Measurements from ENCODE around the gene MEGF11.

Gene MEGF11

GRCh38 chr15:66253418-66254088, at the start of gene MEGF11:
MEGF11 (minus strand) TSS chr15:66253750; CDS start chr15:66128403, 125,347 bp downstream.
- Histone ChIP-seq H3K27ac (ENCODE audit: low read depth, low read length) (no peak within 1 kb of the TSS), H3K4me3 (ENCODE audit: low read depth in 1 of 2, low read length in 2 of 2) (peak within 1 kb of the TSS; percentile 65 to 83), H3K27me3 (ENCODE audit: control insufficient read depth in 1 of 2, insufficient read depth in 2 of 2, low read length in 2 of 2) (peaks cover 65 to 70% of the 10 kb centered on the region in 2 donors), H3K9me3 (ENCODE audit: low read length) (no peaks in the 10 kb centered on the region), H3K36me3 (ENCODE audit: insufficient read depth, low read length) (no peaks in the 10 kb centered on the region), H3K9ac (ENCODE audit: low read length) (no peak within 1 kb of the TSS), H3K4me1 (ENCODE audit: insufficient read depth, low read length) (peaks cover 8% of the 10 kb centered on the region)

GRCh38 chr15:66302489-66303278, 49.1 kb upstream of the MEGF11 start:
- no peak overlapping the region for H3K4me3 ChIP-seq (ENCODE audit: low read depth in 1 of 2, low read length in 2 of 2)
- H3K9me3 ChIP-seq (ENCODE audit: low read length), result no peaks in the 10 kb centered on the region
- H3K27ac ChIP-seq (ENCODE audit: low read depth, low read length), result no peak overlapping the region
- no peak overlapping the region for H3K9ac ChIP-seq (ENCODE audit: low read length)
- no peaks in the 10 kb centered on the region for H3K4me1 ChIP-seq (ENCODE audit: insufficient read depth, low read length)
- peaks cover 19% of the 10 kb centered on the region for H3K36me3 ChIP-seq (ENCODE audit: insufficient read depth, low read length)
- H3K27me3 ChIP-seq (ENCODE audit: control insufficient read depth in 1 of 2, insufficient read depth in 2 of 2, low read length in 2 of 2), result no peaks in the 10 kb centered on the region

GRCh38 chr15:66298803-66299251, 45.3 kb upstream of the MEGF11 start:
- Histone ChIP-seq H3K4me1 (ENCODE audit: insufficient read depth, low read length) (peaks cover 12% of the 10 kb centered on the region), H3K9ac (ENCODE audit: low read length) (no peak overlapping the region), H3K9me3 (ENCODE audit: low read length) (no peaks in the 10 kb centered on the region), H3K4me3 (ENCODE audit: low read depth in 1 of 2, low read length in 2 of 2) (no peak overlapping the region), H3K36me3 (ENCODE audit: insufficient read depth, low read length) (peaks cover 9% of the 10 kb centered on the region), H3K27ac (ENCODE audit: low read depth, low read length) (no peak overlapping the region), H3K27me3 (ENCODE audit: control insufficient read depth in 1 of 2, insufficient read depth in 2 of 2, low read length in 2 of 2) (no peaks in the 10 kb centered on the region)

GRCh38 chr15:66296186-66296585, 42.6 kb upstream of the MEGF11 start:
- Histone ChIP-seq H3K4me3 (ENCODE audit: low read depth in 1 of 2, low read length in 2 of 2) (no peak overlapping the region), H3K27ac (ENCODE audit: low read depth, low read length) (no peak overlapping the region), H3K9ac (ENCODE audit: low read length) (no peak overlapping the region), H3K4me1 (ENCODE audit: insufficient read depth, low read length) (peaks cover 23% of the 10 kb centered on the region), H3K36me3 (ENCODE audit: insufficient read depth, low read length) (peaks cover 9% of the 10 kb centered on the region), H3K27me3 (ENCODE audit: control insufficient read depth in 1 of 2, insufficient read depth in 2 of 2, low read length in 2 of 2) (no peaks in the 10 kb centered on the region), H3K9me3 (ENCODE audit: low read length) (no peaks in the 10 kb centered on the region)

DNA sequence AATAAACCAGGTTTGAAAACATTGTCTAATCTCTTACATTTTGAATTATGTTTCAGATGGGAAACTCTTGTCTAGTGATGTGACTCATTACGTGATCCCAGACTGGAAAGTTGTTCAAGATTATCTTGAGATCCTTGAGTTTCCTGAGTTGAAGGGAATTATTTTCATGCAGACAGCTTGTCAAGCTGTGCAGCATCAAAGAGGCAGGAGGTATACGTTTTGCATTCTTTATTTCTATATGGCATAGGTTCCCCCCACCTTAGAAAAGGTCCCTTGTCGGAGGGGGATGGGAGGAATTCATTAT, 41.3 kb upstream of the MEGF11 start:
- Histone ChIP-seq H3K27ac (ENCODE audit: low read depth, low read length) (peak overlapping the region; percentile 94), H3K9ac (ENCODE audit: low read length) (peak overlapping the region; percentile 85), H3K9me3 (ENCODE audit: low read length) (no peaks in the 10 kb centered on the region), H3K27me3 (ENCODE audit: control insufficient read depth in 1 of 2, insufficient read depth in 2 of 2, low read length in 2 of 2) (no peaks in the 10 kb centered on the region), H3K36me3 (ENCODE audit: insufficient read depth, low read length) (peaks cover 9% of the 10 kb centered on the region), H3K4me3 (ENCODE audit: low read depth in 1 of 2, low read length in 2 of 2) (peak overlapping the region; percentile 76 to 85), H3K4me1 (ENCODE audit: insufficient read depth, low read length) (peaks cover 23% of the 10 kb centered on the region)

DNA sequence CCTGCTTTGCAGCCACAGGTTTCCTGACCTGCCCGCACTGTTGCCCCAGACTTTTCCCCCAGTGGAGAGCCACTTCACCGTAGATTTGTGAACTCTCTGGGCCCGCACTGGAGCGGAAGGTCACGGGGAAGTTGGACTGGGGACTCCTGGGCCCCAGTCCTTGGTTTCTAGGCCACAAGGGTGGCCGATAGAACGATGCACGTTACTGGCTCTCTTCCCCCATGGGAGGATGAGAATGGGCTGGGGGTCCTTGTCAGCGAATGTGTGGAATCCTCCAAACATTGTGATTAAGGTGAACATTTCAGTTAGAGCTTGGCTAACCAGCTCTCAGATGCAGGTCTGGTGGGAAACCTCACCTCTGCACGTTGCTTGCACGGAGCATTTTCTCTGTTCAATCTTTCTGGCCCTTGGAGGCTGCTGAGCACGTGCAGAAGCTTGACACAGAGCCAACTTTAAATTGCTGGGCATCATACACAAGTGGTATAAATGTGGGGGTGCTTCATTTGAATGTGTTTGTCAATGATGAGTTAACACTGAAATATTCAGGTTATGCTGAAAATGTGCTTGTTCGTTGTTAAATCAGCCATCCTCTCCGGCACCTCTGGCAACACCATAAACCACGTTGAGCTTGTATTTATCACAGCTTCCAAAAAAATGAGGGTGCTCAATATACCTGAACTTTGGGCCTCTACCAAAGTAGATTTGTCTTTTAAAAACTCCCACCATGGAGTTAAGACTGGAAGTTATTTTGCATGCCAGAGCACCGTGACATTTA, 40.8 kb upstream of the MEGF11 start:
- H3K36me3 ChIP-seq (ENCODE audit: insufficient read depth, low read length), result peaks cover 8% of the 10 kb centered on the region
- H3K27ac ChIP-seq (ENCODE audit: low read depth, low read length), result peak overlapping the region; percentile 94
- peaks cover 23% of the 10 kb centered on the region for H3K4me1 ChIP-seq (ENCODE audit: insufficient read depth, low read length)
- no peaks in the 10 kb centered on the region for H3K9me3 ChIP-seq (ENCODE audit: low read length)
- H3K4me3 ChIP-seq (ENCODE audit: low read depth in 1 of 2, low read length in 2 of 2), result peak overlapping the region; percentile 76 to 85
- H3K27me3 ChIP-seq (ENCODE audit: control insufficient read depth in 1 of 2, insufficient read depth in 2 of 2, low read length in 2 of 2), result no peaks in the 10 kb centered on the region
- H3K9ac ChIP-seq (ENCODE audit: low read length), result peak overlapping the region; percentile 85

DNA sequence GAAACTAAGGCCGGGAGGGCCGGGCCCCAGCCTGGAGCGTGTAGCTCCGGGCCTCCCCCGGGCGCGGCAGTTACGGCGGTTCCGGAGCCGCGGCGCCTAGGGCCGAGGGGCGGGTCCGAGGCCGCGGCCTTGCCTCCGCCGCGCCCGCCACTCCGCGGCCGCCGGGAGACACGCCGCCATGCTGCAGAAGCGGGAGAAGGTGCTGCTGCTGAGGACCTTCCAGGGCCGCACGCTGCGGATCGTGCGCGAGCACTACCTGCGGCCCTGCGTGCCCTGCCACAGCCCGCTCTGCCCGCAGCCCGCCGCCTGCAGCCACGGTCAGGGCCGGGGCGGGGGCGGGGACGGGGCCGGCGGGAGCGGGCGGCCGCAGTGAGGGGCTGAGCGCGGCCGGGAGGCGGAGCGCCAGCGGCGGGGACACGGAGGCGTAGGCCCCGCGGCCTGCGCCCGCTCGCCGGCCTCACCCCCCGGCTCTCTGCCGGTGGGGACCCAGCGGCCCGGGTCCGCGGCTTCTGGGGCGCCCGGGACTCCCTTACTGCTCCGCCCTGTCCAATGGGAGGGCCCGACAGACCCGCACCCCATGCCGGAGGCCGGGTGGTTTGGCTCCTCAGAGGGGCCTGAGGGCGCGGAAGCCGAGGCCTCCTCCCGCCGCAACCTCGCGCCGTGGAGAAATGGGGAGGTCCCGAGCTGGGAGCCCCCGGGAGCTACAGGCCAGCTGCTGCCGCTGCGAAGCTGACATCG, 40.0 kb upstream of the MEGF11 start, which contains the start of gene DIS3L:
Gene DIS3L (plus strand): TSS at position 150 of the 738 bp plus-strand sequence. CDS start 29 bp downstream, at position 179.
- peak within 1 kb of the TSS; percentile 94 for H3K27ac ChIP-seq (ENCODE audit: low read depth, low read length)
- peaks cover 23% of the 10 kb centered on the region for H3K4me1 ChIP-seq (ENCODE audit: insufficient read depth, low read length)
- peaks cover under 1% of the 10 kb centered on the region for H3K36me3 ChIP-seq (ENCODE audit: insufficient read depth, low read length)
- H3K9ac ChIP-seq (ENCODE audit: low read length), result peak within 1 kb of the TSS; percentile 85
- no peaks in the 10 kb centered on the region for H3K27me3 ChIP-seq (ENCODE audit: control insufficient read depth in 1 of 2, insufficient read depth in 2 of 2, low read length in 2 of 2)
- H3K4me3 ChIP-seq (ENCODE audit: low read depth in 1 of 2, low read length in 2 of 2), result peak within 1 kb of the TSS; percentile 76 to 85
- H3K9me3 ChIP-seq (ENCODE audit: low read length), result no peaks in the 10 kb centered on the region

DNA sequence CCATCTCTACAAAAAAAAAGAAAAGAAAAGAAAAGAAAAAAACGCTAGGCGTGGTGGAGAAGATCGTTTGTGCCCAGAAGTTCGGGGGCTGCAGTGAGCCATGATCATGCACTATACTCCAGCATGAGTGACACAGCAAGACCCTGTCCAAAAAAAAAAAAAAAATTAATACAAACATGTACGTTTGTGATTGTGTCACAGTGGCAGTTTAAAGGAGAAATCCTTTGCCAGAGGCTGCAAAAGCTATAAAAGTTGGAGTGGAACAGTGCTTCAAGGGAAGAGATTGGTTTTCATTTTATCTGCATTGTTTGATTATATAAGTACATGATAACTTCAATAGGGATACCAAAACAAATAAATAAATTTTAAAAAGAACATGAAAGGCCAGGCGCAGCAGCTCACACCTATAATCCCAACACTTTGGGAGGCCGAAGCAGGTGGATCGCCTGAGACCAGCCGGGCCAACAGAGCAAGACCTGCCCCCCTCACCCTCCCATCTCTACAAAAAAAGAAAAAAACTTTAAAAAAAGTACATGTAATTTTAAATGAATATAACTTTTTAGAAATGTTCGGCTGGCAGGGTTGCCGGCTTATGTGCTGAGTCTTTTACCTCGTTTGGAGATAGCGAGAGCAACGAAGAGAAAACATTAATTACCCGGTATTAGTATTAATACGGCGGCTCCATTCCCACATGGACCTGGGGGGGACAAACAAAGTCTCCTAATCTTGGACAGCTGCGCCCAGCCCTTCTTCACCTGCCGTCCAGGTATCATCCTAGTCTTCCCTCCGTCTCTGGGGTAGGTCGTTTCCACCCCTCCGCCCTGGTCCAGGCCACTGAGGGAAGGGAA, 39.2 kb upstream of the MEGF11 start:
- Histone ChIP-seq H3K27ac (ENCODE audit: low read depth, low read length) (peak overlapping the region; percentile 54), H3K4me3 (ENCODE audit: low read depth in 1 of 2, low read length in 2 of 2) (peak overlapping the region; percentile 75 to 76), H3K9me3 (ENCODE audit: low read length) (no peaks in the 10 kb centered on the region), H3K36me3 (ENCODE audit: insufficient read depth, low read length) (no peaks in the 10 kb centered on the region), H3K27me3 (ENCODE audit: control insufficient read depth in 1 of 2, insufficient read depth in 2 of 2, low read length in 2 of 2) (no peaks in the 10 kb centered on the region), H3K9ac (ENCODE audit: low read length) (peak overlapping the region; percentile 24), H3K4me1 (ENCODE audit: insufficient read depth, low read length) (peaks cover 23% of the 10 kb centered on the region)

GRCh38 chr15:66291816-66292570, 38.4 kb upstream of the MEGF11 start:
- H3K4me1 ChIP-seq (ENCODE audit: insufficient read depth, low read length), result peaks cover 23% of the 10 kb centered on the region
- H3K9ac ChIP-seq (ENCODE audit: low read length), result no peak overlapping the region
- H3K4me3 ChIP-seq (ENCODE audit: low read depth in 1 of 2, low read length in 2 of 2), result peak overlapping the region in 1 of 2 donors; percentile 75
- peak overlapping the region; percentile 54 for H3K27ac ChIP-seq (ENCODE audit: low read depth, low read length)
- no peaks in the 10 kb centered on the region for H3K27me3 ChIP-seq (ENCODE audit: control insufficient read depth in 1 of 2, insufficient read depth in 2 of 2, low read length in 2 of 2)
- H3K36me3 ChIP-seq (ENCODE audit: insufficient read depth, low read length), result no peaks in the 10 kb centered on the region
- H3K9me3 ChIP-seq (ENCODE audit: low read length), result no peaks in the 10 kb centered on the region

- Histone ChIP-seq H3K4me1 (ENCODE audit: insufficient read depth, low read length) (peaks cover 23% of the 10 kb centered on the region), H3K4me3 (ENCODE audit: low read depth in 1 of 2, low read length in 2 of 2) (no peak overlapping the region), H3K9me3 (ENCODE audit: low read length) (no peaks in the 10 kb centered on the region), H3K9ac (ENCODE audit: low read length) (no peak overlapping the region), H3K27ac (ENCODE audit: low read depth, low read length) (no peak overlapping the region), H3K27me3 (ENCODE audit: control insufficient read depth in 1 of 2, insufficient read depth in 2 of 2, low read length in 2 of 2) (no peaks in the 10 kb centered on the region), H3K36me3 (ENCODE audit: insufficient read depth, low read length) (no peaks in the 10 kb centered on the region)
Observed at GRCh38 chr15:66290518-66290917, 37.0 kb upstream of the MEGF11 start.

Measured in muscle layer of colon (tissue), 2 donors.